ENCODE measurements around the gene CHRM5.

CHRM5 gene

DNA sequence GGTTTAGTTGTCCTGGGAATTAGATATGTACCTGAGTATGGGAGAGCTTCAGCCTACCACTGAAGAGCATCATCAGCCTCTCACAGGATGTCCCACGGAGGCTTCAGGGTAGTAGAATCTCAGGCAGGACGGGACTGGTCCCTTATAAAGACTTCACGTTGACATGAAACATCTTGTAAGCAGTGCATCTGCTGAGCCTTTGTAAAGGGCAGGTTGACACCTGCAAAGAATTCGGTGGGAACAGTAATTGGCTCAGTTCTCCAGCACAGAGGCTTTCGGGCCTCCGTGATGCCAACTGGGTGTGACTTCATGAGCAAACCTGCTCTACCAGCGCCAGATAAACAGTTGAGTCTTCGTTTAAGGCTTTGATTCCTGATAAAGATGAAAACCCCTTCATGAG, 97.6 kb downstream of the CHRM5 start:
- Histone ChIP-seq H2BK12ac (ENCODE audit: low read length) (no peak overlapping the region), H2AFZ (ENCODE audit: low read length) (no peak overlapping the region), H3K4me3 (ENCODE audit: low read length in 2 of 2) (no peak overlapping the region), H3K36me3 (replicated peaks in 1 of 2; ENCODE audit: control insufficient read depth in 2 of 2, insufficient read depth in 2 of 2, low read length in 2 of 2) (no peaks in the 10 kb centered on the region), H3K9ac (ENCODE audit: low read depth, low read length, poor library complexity) (no peak overlapping the region), H3K4ac (ENCODE audit: low read length) (no peak overlapping the region), H3K4me2 (ENCODE audit: insufficient read depth, low read length, poor library complexity, severe bottlenecking) (no peak overlapping the region), H2AK5ac (ENCODE audit: low read depth, low read length) (no peak overlapping the region), H3K14ac (ENCODE audit: low read length) (no peak overlapping the region), H2BK15ac (ENCODE audit: low read length) (no peak overlapping the region), H4K91ac (ENCODE audit: low read depth, low read length, poor library complexity) (no peak overlapping the region), H4K8ac (ENCODE audit: low read depth, low read length) (no peak overlapping the region), H3K23ac (ENCODE audit: low read depth, low read length, poor library complexity) (no peak overlapping the region), H3K27ac (replicated peaks; ENCODE audit: low read length) (no peak overlapping the region), H3K18ac (ENCODE audit: low read length) (no peak overlapping the region), H2BK5ac (ENCODE audit: low read length) (no peak overlapping the region), H3K4me1 (ENCODE audit: control insufficient read depth in 2 of 2, insufficient read depth in 1 of 2, low read depth in 1 of 2, low read length in 2 of 2) (no peaks in the 10 kb centered on the region), H3K9me3 (replicated peaks in 1 of 2; ENCODE audit: control insufficient read depth in 2 of 2, insufficient read depth in 1 of 2, low read depth in 1 of 2, low read length in 2 of 2) (no peaks in the 10 kb centered on the region), H2BK120ac (ENCODE audit: low read depth, low read length) (no peak overlapping the region), H3K79me1 (ENCODE audit: low read depth, low read length) (no peaks in the 10 kb centered on the region), H3K27me3 (ENCODE audit: control insufficient read depth in 3 of 3, insufficient read depth in 3 of 3, low read depth in 1 of 3, low read length in 3 of 3) (no peaks in the 10 kb centered on the region)
- WGBS, 2 donors (ENCODE audit: extremely low coverage in 2 of 2, insufficient read length in 2 of 2, insufficient replicate concordance in 1 of 2): no CpG with 5 or more reads among the region's 8 CpGs
- DNase-seq (ENCODE audit: low spot score): no peak

DNA sequence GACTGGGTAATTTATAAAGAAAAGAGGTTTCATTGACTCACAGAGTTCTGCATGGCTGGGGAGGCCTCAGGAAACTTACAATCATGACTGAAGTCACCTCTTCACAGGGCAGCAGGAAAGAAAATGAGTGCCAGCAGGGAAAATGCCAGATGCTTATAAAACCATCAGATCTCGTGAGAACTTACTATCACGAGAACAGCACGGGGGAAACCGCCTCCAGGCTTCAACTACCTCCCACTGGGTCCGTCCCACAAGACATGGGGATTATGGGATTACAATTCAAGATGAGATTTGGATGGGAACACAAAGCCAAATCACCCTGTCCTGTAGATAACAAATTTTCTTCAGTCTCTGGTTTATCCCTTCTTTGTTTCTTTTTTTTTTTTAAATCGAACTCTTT, 101.7 kb downstream of the CHRM5 start:
- Histone ChIP-seq H2AK5ac (ENCODE audit: low read depth, low read length) (no peak overlapping the region), H3K36me3 (replicated peaks in 1 of 2; ENCODE audit: control insufficient read depth in 2 of 2, insufficient read depth in 2 of 2, low read length in 2 of 2) (no peaks in the 10 kb centered on the region), H2BK12ac (ENCODE audit: low read length) (no peak overlapping the region), H3K4me1 (ENCODE audit: control insufficient read depth in 2 of 2, insufficient read depth in 1 of 2, low read depth in 1 of 2, low read length in 2 of 2) (no peaks in the 10 kb centered on the region), H3K18ac (ENCODE audit: low read length) (no peak overlapping the region), H3K9me3 (replicated peaks in 1 of 2; ENCODE audit: control insufficient read depth in 2 of 2, insufficient read depth in 1 of 2, low read depth in 1 of 2, low read length in 2 of 2) (no peaks in the 10 kb centered on the region), H2AFZ (ENCODE audit: low read length) (no peak overlapping the region), H2BK5ac (ENCODE audit: low read length) (no peak overlapping the region), H3K4ac (ENCODE audit: low read length) (no peak overlapping the region), H3K4me2 (ENCODE audit: insufficient read depth, low read length, poor library complexity, severe bottlenecking) (no peak overlapping the region), H3K27ac (replicated peaks; ENCODE audit: low read length) (no peak overlapping the region), H2BK15ac (ENCODE audit: low read length) (no peak overlapping the region), H4K8ac (ENCODE audit: low read depth, low read length) (no peak overlapping the region), H3K14ac (ENCODE audit: low read length) (no peak overlapping the region), H3K23ac (ENCODE audit: low read depth, low read length, poor library complexity) (no peak overlapping the region), H2BK120ac (ENCODE audit: low read depth, low read length) (no peak overlapping the region), H3K4me3 (ENCODE audit: low read length in 2 of 2) (no peak overlapping the region), H3K9ac (ENCODE audit: low read depth, low read length, poor library complexity) (no peak overlapping the region), H3K27me3 (ENCODE audit: control insufficient read depth in 3 of 3, insufficient read depth in 3 of 3, low read depth in 1 of 3, low read length in 3 of 3) (no peaks in the 10 kb centered on the region), H4K91ac (ENCODE audit: low read depth, low read length, poor library complexity) (no peak overlapping the region), H3K79me1 (ENCODE audit: low read depth, low read length) (no peaks in the 10 kb centered on the region)
- no peak for DNase-seq (ENCODE audit: low spot score)
- WGBS, 2 donors (ENCODE audit: extremely low coverage in 2 of 2, insufficient read length in 2 of 2, insufficient replicate concordance in 1 of 2): no CpG with 5 or more reads among the region's 6 CpGs

DNA sequence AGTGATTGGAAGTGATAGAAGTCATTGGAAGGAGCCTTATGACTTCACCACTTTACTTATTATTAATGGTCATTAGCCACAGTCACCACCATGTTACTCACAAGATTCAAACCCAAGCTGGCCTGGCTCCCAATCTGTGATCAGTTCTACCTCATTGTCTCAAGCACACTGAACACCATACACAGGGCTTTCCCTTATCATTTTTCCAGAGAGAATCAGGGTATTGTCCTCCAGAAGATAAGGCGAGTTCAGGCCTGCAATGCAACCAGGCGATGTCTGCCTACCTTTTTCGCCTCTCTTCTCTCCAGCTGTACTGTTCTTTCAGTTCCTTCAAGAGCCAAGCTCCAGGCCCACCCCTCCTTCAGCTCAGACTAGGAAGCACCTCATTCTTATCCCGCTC, 108.5 kb downstream of the CHRM5 start:
- Histone ChIP-seq H3K27me3 (ENCODE audit: control insufficient read depth in 3 of 3, insufficient read depth in 3 of 3, low read depth in 1 of 3, low read length in 3 of 3) (no peaks in the 10 kb centered on the region), H2AFZ (ENCODE audit: low read length) (no peak overlapping the region), H2BK120ac (ENCODE audit: low read depth, low read length) (no peak overlapping the region), H3K4ac (ENCODE audit: low read length) (no peak overlapping the region), H3K27ac (replicated peaks; ENCODE audit: low read length) (no peak overlapping the region), H3K9me3 (replicated peaks in 1 of 2; ENCODE audit: control insufficient read depth in 2 of 2, insufficient read depth in 1 of 2, low read depth in 1 of 2, low read length in 2 of 2) (no peaks in the 10 kb centered on the region), H3K18ac (ENCODE audit: low read length) (no peak overlapping the region), H4K8ac (ENCODE audit: low read depth, low read length) (no peak overlapping the region), H3K14ac (ENCODE audit: low read length) (no peak overlapping the region), H2AK5ac (ENCODE audit: low read depth, low read length) (no peak overlapping the region), H4K91ac (ENCODE audit: low read depth, low read length, poor library complexity) (no peak overlapping the region), H3K4me1 (ENCODE audit: control insufficient read depth in 2 of 2, insufficient read depth in 1 of 2, low read depth in 1 of 2, low read length in 2 of 2) (no peaks in the 10 kb centered on the region), H3K4me2 (ENCODE audit: insufficient read depth, low read length, poor library complexity, severe bottlenecking) (no peak overlapping the region), H3K4me3 (ENCODE audit: low read length in 2 of 2) (no peak overlapping the region), H3K9ac (ENCODE audit: low read depth, low read length, poor library complexity) (no peak overlapping the region), H3K23ac (ENCODE audit: low read depth, low read length, poor library complexity) (no peak overlapping the region), H3K36me3 (replicated peaks in 1 of 2; ENCODE audit: control insufficient read depth in 2 of 2, insufficient read depth in 2 of 2, low read length in 2 of 2) (no peaks in the 10 kb centered on the region), H3K79me1 (ENCODE audit: low read depth, low read length) (no peaks in the 10 kb centered on the region), H2BK5ac (ENCODE audit: low read length) (no peak overlapping the region), H2BK15ac (ENCODE audit: low read length) (no peak overlapping the region), H2BK12ac (ENCODE audit: low read length) (no peak overlapping the region)
- no peak for DNase-seq (ENCODE audit: low spot score)
- WGBS, 2 donors (ENCODE audit: extremely low coverage in 2 of 2, insufficient read length in 2 of 2, insufficient replicate concordance in 1 of 2): no CpG with 5 or more reads among the region's 4 CpGs

DNA sequence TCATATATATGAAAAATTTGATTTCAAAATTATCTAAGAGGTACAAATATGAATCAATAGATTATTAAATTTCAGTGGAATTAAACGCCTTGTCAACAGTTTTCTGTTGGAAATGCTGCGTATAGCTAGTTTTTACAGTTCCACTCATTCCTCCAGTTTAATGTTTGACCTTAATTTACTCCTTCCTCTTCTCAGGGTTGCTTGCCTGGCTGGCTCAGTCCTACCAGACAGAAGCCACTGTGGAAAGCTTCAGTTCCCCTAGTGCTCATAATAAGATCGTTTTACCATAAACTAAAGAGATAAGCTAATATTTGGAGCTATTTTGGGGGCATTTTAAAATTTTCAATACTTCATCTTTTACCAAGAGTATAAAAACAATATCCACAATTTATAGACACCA, 110.6 kb downstream of the CHRM5 start:
- Histone ChIP-seq H2BK5ac (ENCODE audit: low read length) (no peak overlapping the region), H3K79me1 (ENCODE audit: low read depth, low read length) (no peaks in the 10 kb centered on the region), H3K36me3 (replicated peaks in 1 of 2; ENCODE audit: control insufficient read depth in 2 of 2, insufficient read depth in 2 of 2, low read length in 2 of 2) (peaks cover 0 to 13% of the 10 kb centered on the region in 2 donors), H3K4me2 (ENCODE audit: insufficient read depth, low read length, poor library complexity, severe bottlenecking) (no peak overlapping the region), H4K91ac (ENCODE audit: low read depth, low read length, poor library complexity) (no peak overlapping the region), H2BK120ac (ENCODE audit: low read depth, low read length) (no peak overlapping the region), H2BK15ac (ENCODE audit: low read length) (no peak overlapping the region), H3K4me3 (ENCODE audit: low read length in 2 of 2) (no peak overlapping the region), H3K27ac (replicated peaks; ENCODE audit: low read length) (no peak overlapping the region), H3K4me1 (ENCODE audit: control insufficient read depth in 2 of 2, insufficient read depth in 1 of 2, low read depth in 1 of 2, low read length in 2 of 2) (no peaks in the 10 kb centered on the region), H3K9ac (ENCODE audit: low read depth, low read length, poor library complexity) (no peak overlapping the region), H3K4ac (ENCODE audit: low read length) (no peak overlapping the region), H2BK12ac (ENCODE audit: low read length) (no peak overlapping the region), H2AK5ac (ENCODE audit: low read depth, low read length) (no peak overlapping the region), H3K23ac (ENCODE audit: low read depth, low read length, poor library complexity) (no peak overlapping the region), H2AFZ (ENCODE audit: low read length) (no peak overlapping the region), H3K18ac (ENCODE audit: low read length) (no peak overlapping the region), H3K9me3 (replicated peaks in 1 of 2; ENCODE audit: control insufficient read depth in 2 of 2, insufficient read depth in 1 of 2, low read depth in 1 of 2, low read length in 2 of 2) (no peaks in the 10 kb centered on the region), H4K8ac (ENCODE audit: low read depth, low read length) (no peak overlapping the region), H3K14ac (ENCODE audit: low read length) (no peak overlapping the region), H3K27me3 (ENCODE audit: control insufficient read depth in 3 of 3, insufficient read depth in 3 of 3, low read depth in 1 of 3, low read length in 3 of 3) (no peaks in the 10 kb centered on the region)
- DNase-seq (ENCODE audit: low spot score): no peak
- WGBS, 2 donors (ENCODE audit: extremely low coverage in 2 of 2, insufficient read length in 2 of 2, insufficient replicate concordance in 1 of 2): no CpG with 5 or more reads among the region's 3 CpGs
